Glutamatergic neuron (in vitro differentiated cells): ENCODE data around the gene SEMA6A. TPM values are rescaled to one million over a fixed set of nuclear protein-coding genes. Genes with fewer than 3 reads are reported as not detected.

Experiments used
- DNase-seq: peaks from one replicate; pipeline ENCODE4 v3.0.0; 2022
- H3K27ac Mint-ChIP-seq: one replicate; pipeline ENCODE4 v1.8.0; 2020; ENCODE audit warnings: mild to moderate bottlenecking, mixed read lengths, inconsistent platforms; ENCODE audit not compliant: unreplicated experiment
- H3K27me3 Mint-ChIP-seq: one replicate; pipeline ENCODE4 v1.8.0; 2020; ENCODE audit warnings: mild to moderate bottlenecking, moderate library complexity, mixed read lengths, inconsistent platforms; ENCODE audit not compliant: unreplicated experiment
- H3K36me3 Mint-ChIP-seq: one replicate; pipeline ENCODE4 v1.8.0; 2020; ENCODE audit warnings: mild to moderate bottlenecking, mixed read lengths, inconsistent platforms; ENCODE audit not compliant: unreplicated experiment
- H3K4me1 Mint-ChIP-seq: one replicate; pipeline ENCODE4 v1.8.0; 2020; ENCODE audit warnings: mild to moderate bottlenecking, low read depth, mixed read lengths, inconsistent platforms; ENCODE audit not compliant: unreplicated experiment
- H3K4me3 Mint-ChIP-seq: one replicate; pipeline ENCODE4 v1.8.0; 2020; ENCODE audit warnings: mild to moderate bottlenecking, mixed read lengths, inconsistent platforms; ENCODE audit not compliant: unreplicated experiment
- H3K9me3 Mint-ChIP-seq: one replicate; pipeline ENCODE4 v1.8.0; 2020; ENCODE audit warnings: mild to moderate bottlenecking, moderate library complexity, mixed read lengths, inconsistent platforms; ENCODE audit not compliant: unreplicated experiment
- total RNA-seq: library from RNA; stranded (reverse); fragmentation: NEBNext Ultra II Directional; extraction: Animal tissue kit (Norgen Biotek cat#: 25700); gene quantifications from one replicate; pipeline ENCODE4 v1.2.1, GENCODE V29; 2021; ENCODE audit not compliant: unreplicated experiment
- TF ChIP-seq, protein P1 (sequence below): fragments of 200-600 bp; sonication (generic); IDR thresholded peaks from one replicate; pipeline ENCODE4 v1.5.0; 2021; ENCODE audit not compliant: partially characterized antibody, unreplicated experiment

SEMA6A gene
- total RNA-seq, 1 donor from 2014 or later = 424 TPM

DNA sequence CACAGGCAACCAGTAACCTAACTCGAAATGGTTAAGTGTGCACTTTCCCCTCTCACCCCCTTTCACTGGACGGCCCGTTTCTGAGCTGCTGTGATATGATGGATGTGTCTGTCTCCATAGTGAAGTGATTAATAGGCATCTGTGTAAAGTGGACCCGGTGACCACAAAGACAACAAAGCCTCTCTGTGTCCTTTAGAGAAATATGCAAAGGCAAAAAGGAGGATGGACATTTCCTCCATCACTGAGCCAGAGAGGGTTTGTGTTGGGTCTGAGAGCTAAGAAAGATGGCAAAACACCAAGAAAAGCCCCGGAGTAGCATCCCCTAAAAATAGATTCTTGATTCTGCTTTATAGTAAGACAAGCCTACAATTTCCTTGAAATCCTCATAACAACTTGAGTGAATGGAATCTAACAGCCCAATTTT lies 120.6 kb downstream of the SEMA6A start:
- no peak for DNase-seq
- Mint-ChIP-seq H3K9me3 (peaks cover 14% of the 10 kb centered on the region), H3K4me3 (no peak overlapping the region), H3K27ac (peak overlapping the region; percentile 71), H3K36me3 (no peaks in the 10 kb centered on the region), H3K27me3 (no peaks in the 10 kb centered on the region), H3K4me1 (peaks cover 59% of the 10 kb centered on the region)
- TF ChIP-seq, protein P1, sequence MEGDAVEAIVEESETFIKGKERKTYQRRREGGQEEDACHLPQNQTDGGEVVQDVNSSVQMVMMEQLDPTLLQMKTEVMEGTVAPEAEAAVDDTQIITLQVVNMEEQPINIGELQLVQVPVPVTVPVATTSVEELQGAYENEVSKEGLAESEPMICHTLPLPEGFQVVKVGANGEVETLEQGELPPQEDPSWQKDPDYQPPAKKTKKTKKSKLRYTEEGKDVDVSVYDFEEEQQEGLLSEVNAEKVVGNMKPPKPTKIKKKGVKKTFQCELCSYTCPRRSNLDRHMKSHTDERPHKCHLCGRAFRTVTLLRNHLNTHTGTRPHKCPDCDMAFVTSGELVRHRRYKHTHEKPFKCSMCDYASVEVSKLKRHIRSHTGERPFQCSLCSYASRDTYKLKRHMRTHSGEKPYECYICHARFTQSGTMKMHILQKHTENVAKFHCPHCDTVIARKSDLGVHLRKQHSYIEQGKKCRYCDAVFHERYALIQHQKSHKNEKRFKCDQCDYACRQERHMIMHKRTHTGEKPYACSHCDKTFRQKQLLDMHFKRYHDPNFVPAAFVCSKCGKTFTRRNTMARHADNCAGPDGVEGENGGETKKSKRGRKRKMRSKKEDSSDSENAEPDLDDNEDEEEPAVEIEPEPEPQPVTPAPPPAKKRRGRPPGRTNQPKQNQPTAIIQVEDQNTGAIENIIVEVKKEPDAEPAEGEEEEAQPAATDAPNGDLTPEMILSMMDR = no peak

DNA sequence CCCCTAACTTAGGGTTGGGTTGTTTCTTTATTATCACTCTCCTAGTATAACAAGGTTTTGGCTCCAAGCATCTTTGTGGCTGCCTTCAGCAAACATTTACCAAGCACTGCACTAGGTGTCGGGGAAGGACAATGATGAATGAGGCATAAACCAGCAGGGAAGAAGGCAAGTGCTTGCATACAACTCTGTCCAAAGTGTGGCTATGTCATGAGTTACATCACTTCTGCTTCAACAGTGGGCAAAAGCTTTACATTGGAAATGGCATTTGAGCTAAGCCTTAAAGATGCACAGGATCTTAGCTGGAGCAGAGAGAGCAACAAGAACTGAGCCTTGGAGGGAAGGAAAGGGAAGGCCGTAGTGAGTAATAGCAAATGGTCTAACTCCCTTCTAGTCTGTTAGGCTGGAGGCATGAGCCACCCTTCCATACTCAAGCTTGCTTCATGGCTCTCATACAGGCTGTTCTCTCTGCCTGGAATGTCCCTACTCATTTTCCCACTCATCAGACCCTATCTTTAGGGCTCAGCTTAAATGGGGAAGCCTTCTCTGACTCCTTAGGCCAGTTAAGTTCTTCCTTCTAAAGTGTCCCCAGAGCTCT lies 121.8 kb downstream of the SEMA6A start:
- no peak overlapping the region for H3K4me3 Mint-ChIP-seq
- DNase-seq = no peak
- H3K27ac Mint-ChIP-seq = no peak overlapping the region
- peaks cover 16% of the 10 kb centered on the region for H3K9me3 Mint-ChIP-seq
- peaks cover 3% of the 10 kb centered on the region for H3K27me3 Mint-ChIP-seq
- peaks cover 66% of the 10 kb centered on the region for H3K4me1 Mint-ChIP-seq
- TF ChIP-seq, protein P1 = no peak
- H3K36me3 Mint-ChIP-seq = no peaks in the 10 kb centered on the region

DNA sequence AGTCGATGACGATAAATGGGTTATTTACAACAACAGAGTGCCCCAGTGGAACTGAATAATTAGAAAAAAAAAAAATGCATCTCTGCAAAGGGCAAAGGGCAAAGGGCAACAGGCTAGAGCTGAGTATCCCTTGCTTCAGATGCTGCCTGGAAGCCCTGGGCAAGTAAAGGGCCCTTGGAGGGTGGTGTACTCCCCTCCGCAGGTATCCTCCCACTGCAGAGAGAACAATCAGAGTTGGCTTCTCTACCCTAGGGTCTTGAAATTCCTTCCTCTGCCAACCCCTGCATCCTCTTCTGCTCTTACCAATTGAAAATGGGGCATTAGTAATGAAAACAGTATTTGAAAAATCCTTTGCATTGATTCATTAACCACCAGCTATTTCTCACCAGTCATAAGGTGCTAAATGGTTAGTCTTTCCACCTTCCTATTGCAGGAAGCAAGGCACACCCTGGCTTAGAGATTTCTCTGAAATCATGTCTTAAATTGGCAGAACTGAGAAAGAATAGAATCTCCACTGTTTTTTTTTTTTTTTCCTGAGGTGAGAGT lies 122.6 kb downstream of the SEMA6A start:
- Mint-ChIP-seq H3K4me3 (no peak overlapping the region), H3K36me3 (no peaks in the 10 kb centered on the region), H3K27me3 (peaks cover 6% of the 10 kb centered on the region), H3K4me1 (peaks cover 63% of the 10 kb centered on the region), H3K9me3 (peaks cover 19% of the 10 kb centered on the region), H3K27ac (peak overlapping the region; percentile 43)
- TF ChIP-seq, protein P1 = no peak
- no peak for DNase-seq

DNA sequence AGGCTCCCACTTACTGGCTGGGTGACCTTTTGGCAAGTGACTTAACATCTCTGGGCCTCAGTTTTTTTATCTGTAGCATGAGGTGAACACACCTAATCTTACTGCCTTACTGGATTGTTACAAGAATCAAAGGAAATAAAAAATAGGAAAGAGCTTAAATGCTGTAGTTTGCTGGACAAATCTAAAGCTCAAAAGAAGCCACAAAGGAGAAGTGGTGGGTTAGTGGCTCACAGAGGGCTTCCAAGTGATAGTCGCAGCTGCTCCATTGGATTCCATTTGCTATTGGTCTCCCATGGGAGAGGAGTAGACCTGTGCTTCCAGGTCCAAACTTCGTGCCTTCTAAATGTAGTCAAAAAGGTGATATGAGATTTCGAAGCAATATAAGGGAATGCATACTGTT lies 123.6 kb downstream of the SEMA6A start:
- DNase-seq = no peak
- TF ChIP-seq, protein P1 = no peak
- Mint-ChIP-seq H3K27ac (peak overlapping the region; percentile 45), H3K27me3 (peaks cover 9% of the 10 kb centered on the region), H3K4me3 (peak overlapping the region; percentile 39), H3K4me1 (peaks cover 66% of the 10 kb centered on the region), H3K36me3 (peaks cover 7% of the 10 kb centered on the region), H3K9me3 (peaks cover 24% of the 10 kb centered on the region)

DNA sequence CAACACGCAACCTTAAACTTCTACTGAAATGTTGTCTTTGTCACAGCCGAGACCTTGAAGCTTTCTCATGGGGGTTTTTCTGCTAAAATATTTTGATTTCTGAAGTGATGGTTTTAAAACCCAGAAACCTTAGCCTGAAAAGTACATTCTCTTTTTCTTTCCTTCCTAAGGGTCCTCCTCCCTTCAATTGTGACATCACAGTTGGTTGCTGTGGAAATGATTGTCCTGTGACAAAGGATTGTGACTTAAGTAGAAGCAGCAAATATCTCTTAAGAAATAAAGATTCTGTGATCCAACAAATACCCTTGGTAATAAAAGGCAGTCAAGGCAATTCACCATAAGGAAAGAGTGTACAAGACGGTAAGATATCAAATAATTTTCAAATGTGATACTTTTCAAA lies 125.2 kb downstream of the SEMA6A start:
- Mint-ChIP-seq H3K36me3 (peaks cover 15% of the 10 kb centered on the region), H3K4me3 (peak overlapping the region; percentile 7), H3K4me1 (peaks cover 73% of the 10 kb centered on the region), H3K27ac (peak overlapping the region; percentile 83), H3K27me3 (peaks cover 15% of the 10 kb centered on the region), H3K9me3 (peaks cover 36% of the 10 kb centered on the region)
- TF ChIP-seq, protein P1 = no peak
- no peak for DNase-seq
